HG02970 (cell line): ENCODE results near the gene B3GNT5.
"Not testable (repeated sequence)": the region's sequence is repeated elsewhere in the genome, so short reads cannot be mapped to it uniquely, and the experiment has no call there.

Experiments
- ATAC-seq: cut with Tn5 transposase; IDR thresholded peaks from one replicate; pipeline ENCODE4 v1.9.1; 2021; ENCODE audit warnings: mild to moderate bottlenecking, moderate library complexity, moderate number of reproducible peaks; ENCODE audit not compliant: unreplicated experiment, low FRiP score

B3GNT5 gene

GRCh38 chr3:183229178-183229577 is 23.9 kb upstream of the B3GNT5 start:
- no peak for ATAC-seq

GRCh38 chr3:183230251-183230650 is 22.8 kb upstream of the B3GNT5 start:
- not testable (repeated sequence) for ATAC-seq

- ATAC-seq, result no peak
Observed at GRCh38 chr3:183230826-183231225, 22.2 kb upstream of the B3GNT5 start.

GRCh38 chr3:183233966-183234365 is 19.1 kb upstream of the B3GNT5 start:
- no peak for ATAC-seq

- ATAC-seq, result no peak
Observed at GRCh38 chr3:183239046-183239445, 14.0 kb upstream of the B3GNT5 start.

GRCh38 chr3:183242431-183242830 is 10.6 kb upstream of the B3GNT5 start:
- ATAC-seq, result no peak

GRCh38 chr3:183244219-183244618 is 8.8 kb upstream of the B3GNT5 start:
- ATAC-seq, result no peak

- no peak for ATAC-seq
Observed at GRCh38 chr3:183244981-183245476, 8.0 kb upstream of the B3GNT5 start.

- no peak for ATAC-seq
Observed at GRCh38 chr3:183247011-183247589, 6.0 kb upstream of the B3GNT5 start.

GRCh38 chr3:183249006-183249718 is 3.9 kb upstream of the B3GNT5 start:
- ATAC-seq, result no peak

- ATAC-seq, result no peak
Observed at GRCh38 chr3:183252118-183252782, 803 bp upstream of the B3GNT5 start.

GRCh38 chr3:183253528-183254486 is 754 bp downstream of the B3GNT5 start:
- no peak for ATAC-seq

- no peak for ATAC-seq
Observed at GRCh38 chr3:183254487-183255347, 1.7 kb downstream of the B3GNT5 start.

- ATAC-seq, result no peak
Observed at GRCh38 chr3:183255348-183255730, 2.3 kb downstream of the B3GNT5 start.

GRCh38 chr3:183259087-183259486 is 6.0 kb downstream of the B3GNT5 start:
- no peak for ATAC-seq

- ATAC-seq, result no peak
Observed at GRCh38 chr3:183259621-183260020, 6.6 kb downstream of the B3GNT5 start.

- ATAC-seq, result no peak
Observed at GRCh38 chr3:183260167-183260904, 7.3 kb downstream of the B3GNT5 start.

- no peak for ATAC-seq
Observed at GRCh38 chr3:183261151-183261724, 8.2 kb downstream of the B3GNT5 start.
